ENCODE results near the gene NME9. TPM values are rescaled to one million over a fixed set of nuclear protein-coding genes. Genes with fewer than 3 reads are reported as not detected.

Gene NME9
- total RNA-seq, 1 donor from 2014 or later, result not detected

GRCh38 chr3:138347960-138348753 is 18.5 kb upstream of the NME9 start, which contains the start of gene MRAS:
Gene MRAS, plus strand, starts transcription at chr3:138348579. Its CDS starts 24,305 bp downstream, at chr3:138372884.
- peaks cover 3% of the 10 kb centered on the region for H3K4me1 Mint-ChIP-seq (ENCODE audit: unreplicated experiment)
- DNase-seq (ENCODE audit: low spot score), result peak; percentile 69
- peaks cover 5% of the 10 kb centered on the region for H3K27me3 Mint-ChIP-seq (ENCODE audit: unreplicated experiment)
- peak within 1 kb of the TSS; percentile 44 for H3K27ac Mint-ChIP-seq (ENCODE audit: unreplicated experiment)
- H3K36me3 Mint-ChIP-seq (ENCODE audit: low read depth, unreplicated experiment), result no peaks in the 10 kb centered on the region
- peak within 1 kb of the TSS; percentile 94 for H3K4me3 Mint-ChIP-seq (ENCODE audit: unreplicated experiment)
- H3K9me3 Mint-ChIP-seq (ENCODE audit: unreplicated experiment), result no peaks in the 10 kb centered on the region
- TF ChIP-seq, protein P1, sequence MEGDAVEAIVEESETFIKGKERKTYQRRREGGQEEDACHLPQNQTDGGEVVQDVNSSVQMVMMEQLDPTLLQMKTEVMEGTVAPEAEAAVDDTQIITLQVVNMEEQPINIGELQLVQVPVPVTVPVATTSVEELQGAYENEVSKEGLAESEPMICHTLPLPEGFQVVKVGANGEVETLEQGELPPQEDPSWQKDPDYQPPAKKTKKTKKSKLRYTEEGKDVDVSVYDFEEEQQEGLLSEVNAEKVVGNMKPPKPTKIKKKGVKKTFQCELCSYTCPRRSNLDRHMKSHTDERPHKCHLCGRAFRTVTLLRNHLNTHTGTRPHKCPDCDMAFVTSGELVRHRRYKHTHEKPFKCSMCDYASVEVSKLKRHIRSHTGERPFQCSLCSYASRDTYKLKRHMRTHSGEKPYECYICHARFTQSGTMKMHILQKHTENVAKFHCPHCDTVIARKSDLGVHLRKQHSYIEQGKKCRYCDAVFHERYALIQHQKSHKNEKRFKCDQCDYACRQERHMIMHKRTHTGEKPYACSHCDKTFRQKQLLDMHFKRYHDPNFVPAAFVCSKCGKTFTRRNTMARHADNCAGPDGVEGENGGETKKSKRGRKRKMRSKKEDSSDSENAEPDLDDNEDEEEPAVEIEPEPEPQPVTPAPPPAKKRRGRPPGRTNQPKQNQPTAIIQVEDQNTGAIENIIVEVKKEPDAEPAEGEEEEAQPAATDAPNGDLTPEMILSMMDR (IDR thresholded peaks at IDR 0.05; ENCODE audit: unreplicated experiment), result peak; percentile 13

DNA sequence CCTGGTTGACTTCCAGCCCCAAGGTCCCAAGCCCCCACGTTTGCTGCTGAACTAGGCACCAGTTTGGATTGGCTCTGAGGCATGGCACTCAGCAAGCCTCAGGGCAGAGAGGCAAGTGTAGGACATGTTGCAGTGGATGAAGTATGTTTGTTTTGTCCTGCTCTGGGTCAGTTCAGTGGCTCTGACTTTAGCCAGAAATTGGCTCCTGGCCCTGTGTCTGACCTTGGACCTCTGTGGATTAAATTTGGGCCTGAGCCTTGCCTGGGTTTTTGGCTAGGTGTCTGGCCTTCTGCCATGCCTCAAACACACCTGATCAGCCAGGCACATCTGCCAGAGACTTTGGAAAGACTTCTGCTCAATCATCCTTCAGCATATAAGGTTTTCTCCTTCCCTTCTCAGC is 15.1 kb upstream of the NME9 start:
- Mint-ChIP-seq H3K27ac (ENCODE audit: unreplicated experiment) (no peak overlapping the region), H3K4me1 (ENCODE audit: unreplicated experiment) (peaks cover 3% of the 10 kb centered on the region), H3K27me3 (ENCODE audit: unreplicated experiment) (peaks cover 4% of the 10 kb centered on the region), H3K4me3 (ENCODE audit: unreplicated experiment) (no peak overlapping the region), H3K9me3 (ENCODE audit: unreplicated experiment) (no peaks in the 10 kb centered on the region), H3K36me3 (ENCODE audit: low read depth, unreplicated experiment) (no peaks in the 10 kb centered on the region)
- TF ChIP-seq, protein P1 (IDR thresholded peaks at IDR 0.05; ENCODE audit: unreplicated experiment), result no peak
- DNase-seq (ENCODE audit: low spot score), result no peak

GRCh38 chr3:138340511-138340910 is 10.9 kb upstream of the NME9 start:
- no peaks in the 10 kb centered on the region for H3K27me3 Mint-ChIP-seq (ENCODE audit: unreplicated experiment)
- TF ChIP-seq, protein P1 (IDR thresholded peaks at IDR 0.05; ENCODE audit: unreplicated experiment), result no peak
- H3K36me3 Mint-ChIP-seq (ENCODE audit: low read depth, unreplicated experiment), result no peaks in the 10 kb centered on the region
- no peak for DNase-seq (ENCODE audit: low spot score)
- no peaks in the 10 kb centered on the region for H3K9me3 Mint-ChIP-seq (ENCODE audit: unreplicated experiment)
- no peak overlapping the region for H3K4me3 Mint-ChIP-seq (ENCODE audit: unreplicated experiment)
- H3K27ac Mint-ChIP-seq (ENCODE audit: unreplicated experiment), result no peak overlapping the region
- no peaks in the 10 kb centered on the region for H3K4me1 Mint-ChIP-seq (ENCODE audit: unreplicated experiment)

GRCh38 chr3:138338811-138339210 is 9.2 kb upstream of the NME9 start:
- Mint-ChIP-seq H3K27me3 (ENCODE audit: unreplicated experiment) (no peaks in the 10 kb centered on the region), H3K9me3 (ENCODE audit: unreplicated experiment) (no peaks in the 10 kb centered on the region), H3K27ac (ENCODE audit: unreplicated experiment) (no peak overlapping the region), H3K36me3 (ENCODE audit: low read depth, unreplicated experiment) (no peaks in the 10 kb centered on the region), H3K4me1 (ENCODE audit: unreplicated experiment) (no peaks in the 10 kb centered on the region), H3K4me3 (ENCODE audit: unreplicated experiment) (no peak overlapping the region)
- TF ChIP-seq, protein P1 (IDR thresholded peaks at IDR 0.05; ENCODE audit: unreplicated experiment), result no peak
- no peak for DNase-seq (ENCODE audit: low spot score)

- Mint-ChIP-seq H3K9me3 (ENCODE audit: unreplicated experiment) (no peaks in the 10 kb centered on the region), H3K4me3 (ENCODE audit: unreplicated experiment) (no peak overlapping the region), H3K27me3 (ENCODE audit: unreplicated experiment) (no peaks in the 10 kb centered on the region), H3K4me1 (ENCODE audit: unreplicated experiment) (no peaks in the 10 kb centered on the region), H3K27ac (ENCODE audit: unreplicated experiment) (no peak overlapping the region), H3K36me3 (ENCODE audit: low read depth, unreplicated experiment) (no peaks in the 10 kb centered on the region)
- no peak for DNase-seq (ENCODE audit: low spot score)
- TF ChIP-seq, protein P1 (IDR thresholded peaks at IDR 0.05; ENCODE audit: unreplicated experiment), result no peak
Observed at GRCh38 chr3:138338244-138338643, 8.6 kb upstream of the NME9 start.
